A673 (cell line): Measurements from ENCODE around the gene P2RX5.

ENCODE experiments used
- EZH2 ChIP-seq: fragments of 200-600 bp; sonication (generic); IDR thresholded peaks from 2 replicates; pipeline ENCODE4 v1.6.1; 2017; ENCODE audit warnings: borderline replicate concordance, low read depth, mild to moderate bottlenecking, mixed read lengths, antibody characterized with exemption, low read length; ENCODE audit not compliant: poor library complexity, severe bottlenecking
- TF ChIP-seq, protein P1 (sequence below): fragments of 300-800, 200-600 bp; sonication (generic); conservative IDR thresholded peaks from 2 replicates; pipeline ENCODE4 v1.5.1; 2017; ENCODE audit warnings: low read depth, mild to moderate bottlenecking, antibody characterized with exemption, low read length, moderate library complexity, mixed read lengths

GRCh38 chr17:3723188-3723555 is 27.2 kb upstream of the P2RX5 start:
- TF ChIP-seq, protein P1, sequence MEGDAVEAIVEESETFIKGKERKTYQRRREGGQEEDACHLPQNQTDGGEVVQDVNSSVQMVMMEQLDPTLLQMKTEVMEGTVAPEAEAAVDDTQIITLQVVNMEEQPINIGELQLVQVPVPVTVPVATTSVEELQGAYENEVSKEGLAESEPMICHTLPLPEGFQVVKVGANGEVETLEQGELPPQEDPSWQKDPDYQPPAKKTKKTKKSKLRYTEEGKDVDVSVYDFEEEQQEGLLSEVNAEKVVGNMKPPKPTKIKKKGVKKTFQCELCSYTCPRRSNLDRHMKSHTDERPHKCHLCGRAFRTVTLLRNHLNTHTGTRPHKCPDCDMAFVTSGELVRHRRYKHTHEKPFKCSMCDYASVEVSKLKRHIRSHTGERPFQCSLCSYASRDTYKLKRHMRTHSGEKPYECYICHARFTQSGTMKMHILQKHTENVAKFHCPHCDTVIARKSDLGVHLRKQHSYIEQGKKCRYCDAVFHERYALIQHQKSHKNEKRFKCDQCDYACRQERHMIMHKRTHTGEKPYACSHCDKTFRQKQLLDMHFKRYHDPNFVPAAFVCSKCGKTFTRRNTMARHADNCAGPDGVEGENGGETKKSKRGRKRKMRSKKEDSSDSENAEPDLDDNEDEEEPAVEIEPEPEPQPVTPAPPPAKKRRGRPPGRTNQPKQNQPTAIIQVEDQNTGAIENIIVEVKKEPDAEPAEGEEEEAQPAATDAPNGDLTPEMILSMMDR, result no peak
- TF ChIP-seq EZH2, result no peak
